Measurements from ENCODE around the gene TTLL9.

The TTLL9 gene

DNA sequence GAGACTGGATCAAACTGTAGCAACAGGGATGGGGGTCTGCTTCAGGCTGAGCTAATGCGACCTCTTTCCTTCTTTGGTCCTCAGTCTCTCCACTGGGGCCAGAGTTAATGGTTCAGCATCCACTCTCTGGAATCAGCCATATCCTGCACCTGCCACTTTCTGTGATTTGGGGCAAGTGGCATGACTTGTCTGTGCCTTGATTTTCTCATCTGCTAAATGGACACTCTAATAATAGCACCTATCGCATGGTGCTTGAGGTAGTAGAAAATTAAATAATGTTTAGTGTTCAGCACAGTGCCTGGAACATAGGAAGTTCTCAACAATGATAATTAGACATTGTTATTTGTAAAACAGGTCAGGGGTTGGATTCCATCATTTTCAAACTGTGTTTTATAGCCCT is 103.9 kb downstream of the TTLL9 start:
- DNase-seq (ENCODE audit: extremely low read depth in 1 of 2, low read depth in 1 of 2) = no peak

DNA sequence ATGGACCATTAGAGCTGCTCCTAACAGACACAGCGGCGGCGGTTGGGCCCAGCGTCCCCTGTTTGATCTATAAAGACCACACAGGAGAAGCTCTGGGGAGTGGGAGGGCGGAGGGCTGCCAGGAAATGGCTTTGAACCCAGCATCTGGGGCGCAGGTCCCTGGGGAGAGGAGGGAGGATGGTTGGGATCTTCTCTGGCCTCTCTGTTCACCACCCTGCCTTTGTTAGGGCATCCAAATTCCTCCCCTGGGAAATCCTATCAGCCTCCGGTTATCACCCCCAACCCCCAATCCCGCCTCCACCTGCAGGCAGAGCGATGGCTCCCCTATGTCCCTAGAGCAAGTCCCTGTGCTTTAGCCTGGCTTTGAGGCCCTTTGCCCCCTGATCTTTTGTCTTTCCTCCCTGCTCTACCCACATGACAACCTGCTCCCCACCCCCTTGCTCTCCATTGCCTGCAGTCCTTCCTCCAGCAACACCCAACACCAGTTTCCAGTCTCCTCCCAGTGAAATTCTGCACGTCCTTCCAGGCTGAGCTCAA is 104.6 kb downstream of the TTLL9 start:
- no peak for DNase-seq (ENCODE audit: extremely low read depth in 1 of 2, low read depth in 1 of 2)

DNA sequence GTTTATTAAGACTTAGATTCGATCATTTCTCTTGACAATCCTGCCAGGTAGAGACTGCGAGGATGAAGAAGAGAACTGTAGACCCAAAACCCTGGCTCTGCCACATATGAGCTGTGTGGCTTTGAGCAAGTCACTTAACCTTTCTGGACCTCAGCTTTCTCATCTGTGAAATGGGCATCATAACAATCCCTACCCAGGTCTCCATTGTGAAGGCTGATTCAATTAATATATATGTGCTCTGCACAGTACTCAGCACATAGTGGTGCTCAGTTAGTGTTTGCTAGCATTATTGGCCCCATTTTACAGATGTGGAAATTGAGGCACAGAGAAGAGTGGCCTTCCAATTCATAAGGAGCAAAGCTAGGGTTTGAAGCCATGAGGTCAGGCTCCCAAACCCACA is 105.4 kb downstream of the TTLL9 start:
- DNase-seq (ENCODE audit: extremely low read depth in 1 of 2, low read depth in 1 of 2) = no peak

DNA sequence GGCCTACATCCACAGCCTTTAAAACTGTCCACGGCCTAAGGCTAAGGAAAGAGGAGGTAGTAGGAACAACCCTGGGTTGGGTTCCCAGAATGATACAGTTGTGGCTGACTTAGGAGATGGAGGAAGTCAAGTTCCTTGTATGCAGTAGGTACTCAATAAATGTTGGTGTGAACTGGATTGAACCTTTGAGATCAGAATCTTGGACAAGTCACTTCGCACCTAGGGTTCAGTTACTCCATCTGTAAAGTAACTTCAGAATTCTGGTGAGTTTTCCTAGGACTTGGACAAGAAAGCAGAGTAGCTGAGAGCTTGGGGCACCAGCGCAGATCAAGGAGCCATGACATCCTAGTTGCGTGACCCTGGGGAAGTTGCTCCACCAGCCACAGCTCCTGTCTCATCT is 106.6 kb downstream of the TTLL9 start:
- no peak for DNase-seq (ENCODE audit: extremely low read depth in 1 of 2, low read depth in 1 of 2)

DNA sequence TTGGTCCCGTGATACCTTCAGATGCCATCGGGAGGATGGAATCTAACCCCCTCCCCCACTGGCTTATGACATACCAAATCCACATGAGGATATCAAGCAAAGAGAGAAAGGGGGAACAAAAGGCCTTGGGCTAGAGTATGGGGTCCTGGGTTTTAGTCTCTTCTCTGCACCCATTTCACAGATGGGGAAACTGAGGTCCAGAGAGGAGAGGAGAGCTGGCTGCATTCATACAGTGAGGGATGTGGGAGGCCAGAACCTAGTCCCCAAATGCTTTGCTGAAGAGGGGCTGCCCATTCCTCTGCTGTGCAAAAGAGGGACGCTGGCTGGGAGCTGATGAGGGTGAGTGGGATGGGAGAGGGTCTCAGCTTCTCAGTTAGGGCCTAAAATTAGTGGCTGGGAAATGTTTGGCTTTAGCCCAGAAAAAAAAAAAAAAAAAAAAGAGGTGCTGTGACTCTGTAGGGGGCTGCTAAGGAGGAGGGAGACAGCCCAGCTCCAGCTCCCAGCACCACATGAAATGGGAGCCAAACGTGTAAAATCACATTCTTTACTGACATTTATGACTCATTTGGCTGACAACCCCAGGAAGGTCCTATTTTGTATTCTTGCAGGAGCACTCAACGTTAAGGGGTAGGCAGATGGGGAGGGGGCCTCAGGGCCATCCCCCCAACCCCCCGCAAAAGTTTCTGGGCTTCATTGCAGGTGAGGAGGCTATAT is 109.4 kb downstream of the TTLL9 start:
- no peak for DNase-seq (ENCODE audit: extremely low read depth in 1 of 2, low read depth in 1 of 2)

DNA sequence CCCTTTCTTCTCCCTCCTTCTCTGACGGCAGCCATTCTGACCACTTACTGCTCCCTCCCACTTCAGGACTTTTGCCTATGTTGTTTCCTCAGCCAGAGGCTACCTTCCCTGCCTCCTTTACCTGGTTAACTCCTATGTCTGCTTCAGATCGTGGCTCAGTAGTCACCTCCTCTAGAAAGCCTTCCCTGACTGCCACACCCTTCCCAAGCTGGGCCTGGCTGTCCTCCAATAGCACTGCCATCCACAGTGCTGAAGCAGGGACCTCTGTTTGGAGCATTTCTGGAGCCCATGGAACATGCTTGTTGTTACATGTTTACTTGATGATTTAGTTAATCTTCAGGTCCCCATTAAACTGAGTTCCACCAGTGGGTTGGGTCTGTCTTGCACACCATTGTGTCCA is 111.3 kb downstream of the TTLL9 start:
- DNase-seq (ENCODE audit: extremely low read depth in 1 of 2, low read depth in 1 of 2) = no peak

DNA sequence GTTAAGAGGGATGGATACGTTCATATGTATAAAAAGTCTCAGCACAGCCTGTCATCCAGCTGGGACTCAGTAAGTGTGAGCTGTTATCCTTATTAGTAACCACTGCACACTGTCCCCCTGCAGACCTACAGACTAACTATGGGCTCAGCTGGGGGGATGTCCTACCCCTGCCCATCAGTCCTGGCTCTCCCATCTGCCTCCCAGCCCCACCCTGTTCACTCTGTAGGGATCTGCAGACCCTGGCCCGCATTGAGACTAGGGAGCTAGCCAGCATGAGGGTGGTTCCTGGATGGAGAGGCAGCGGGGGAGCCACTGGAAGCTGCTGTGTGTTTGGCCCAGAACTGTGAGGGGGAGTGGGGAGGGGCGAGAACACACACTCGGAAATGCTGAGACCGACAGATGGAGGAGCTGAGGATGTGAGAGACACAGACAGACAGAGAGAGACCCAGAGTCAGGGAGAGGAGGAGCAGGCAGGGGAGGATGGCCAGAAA is 114.6 kb downstream of the TTLL9 start:
- DNase-seq (ENCODE audit: extremely low read depth in 1 of 2, low read depth in 1 of 2) = no peak

DNA sequence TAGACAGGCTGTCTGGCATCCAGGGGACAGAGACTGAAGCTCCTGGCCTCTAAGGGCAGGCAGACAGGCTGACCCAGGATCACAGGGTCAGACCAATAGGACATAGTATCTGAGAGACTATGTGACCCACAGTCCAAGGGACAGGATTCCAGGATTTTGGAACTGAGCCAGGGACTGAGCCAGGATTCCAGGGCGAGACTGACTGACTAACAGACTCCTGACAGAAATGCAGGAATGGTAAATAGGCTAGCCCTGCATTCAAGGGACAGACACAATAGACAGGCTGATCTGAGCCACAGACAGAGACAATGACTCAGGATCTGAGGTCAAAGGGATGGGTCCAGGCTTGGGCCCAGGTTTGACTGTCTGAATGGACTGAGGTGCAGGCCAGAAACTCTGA is 117.3 kb downstream of the TTLL9 start:
- no peak for DNase-seq (ENCODE audit: extremely low read depth in 1 of 2, low read depth in 1 of 2)

DNA sequence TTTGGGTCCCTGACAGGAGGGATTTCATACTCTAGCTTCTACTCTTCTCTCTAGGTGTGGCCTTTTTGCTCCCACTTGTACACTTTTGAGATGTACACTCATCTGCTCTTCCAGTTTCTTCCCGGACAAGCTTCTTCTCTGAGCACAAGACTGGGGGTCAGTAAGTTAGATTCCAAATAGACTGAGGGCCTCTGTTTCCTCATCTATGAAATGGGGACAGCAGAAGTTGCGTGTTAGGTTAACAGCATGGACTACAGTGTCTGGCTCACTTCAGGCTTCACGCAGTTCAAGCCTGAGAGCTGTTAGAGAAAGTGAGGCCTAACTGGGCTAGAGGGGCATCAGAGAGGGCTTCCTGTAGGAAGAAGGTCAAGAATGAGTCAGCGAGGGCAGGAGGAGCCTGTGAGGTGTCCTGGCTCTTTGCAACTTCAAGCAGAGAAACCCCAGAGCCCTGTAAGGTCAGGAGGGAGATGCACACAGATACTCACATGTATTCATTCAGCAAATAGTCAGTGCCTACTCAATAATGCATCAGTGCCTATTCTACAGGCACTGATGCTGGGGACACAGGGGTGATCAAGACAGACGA is 118.1 kb downstream of the TTLL9 start:
- DNase-seq (ENCODE audit: extremely low read depth in 1 of 2, low read depth in 1 of 2) = no peak

DNA sequence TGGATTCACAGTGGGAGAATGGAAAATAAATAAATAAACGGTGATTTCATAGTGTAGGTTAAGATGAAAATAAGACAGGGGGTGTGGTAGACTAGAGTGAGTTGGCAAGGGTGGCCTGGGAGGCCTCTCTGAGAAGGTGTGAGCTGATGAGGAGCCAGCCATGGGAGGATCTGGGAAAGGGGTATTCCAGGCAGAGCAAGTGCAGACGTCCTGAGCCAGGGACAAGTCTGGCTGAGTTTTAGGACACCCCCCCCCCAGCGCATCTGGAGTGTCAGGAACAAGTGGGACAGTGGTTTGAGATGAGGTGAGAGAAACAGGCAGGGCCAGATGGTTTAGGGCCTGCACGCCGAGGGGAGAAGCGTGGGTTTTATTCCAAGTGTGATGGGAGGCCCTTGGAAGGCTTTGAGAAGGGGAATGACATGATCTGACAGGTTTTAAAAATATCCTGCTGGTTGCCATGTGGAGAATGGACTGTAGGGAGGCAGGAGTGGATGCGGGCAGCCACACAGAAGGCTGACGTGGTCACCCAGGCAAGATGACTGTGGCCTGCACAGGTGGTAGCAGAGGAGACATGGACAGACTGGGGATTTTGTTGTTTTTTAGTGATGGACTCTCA is 118.7 kb downstream of the TTLL9 start:
- no peak for DNase-seq (ENCODE audit: extremely low read depth in 1 of 2, low read depth in 1 of 2)

DNA sequence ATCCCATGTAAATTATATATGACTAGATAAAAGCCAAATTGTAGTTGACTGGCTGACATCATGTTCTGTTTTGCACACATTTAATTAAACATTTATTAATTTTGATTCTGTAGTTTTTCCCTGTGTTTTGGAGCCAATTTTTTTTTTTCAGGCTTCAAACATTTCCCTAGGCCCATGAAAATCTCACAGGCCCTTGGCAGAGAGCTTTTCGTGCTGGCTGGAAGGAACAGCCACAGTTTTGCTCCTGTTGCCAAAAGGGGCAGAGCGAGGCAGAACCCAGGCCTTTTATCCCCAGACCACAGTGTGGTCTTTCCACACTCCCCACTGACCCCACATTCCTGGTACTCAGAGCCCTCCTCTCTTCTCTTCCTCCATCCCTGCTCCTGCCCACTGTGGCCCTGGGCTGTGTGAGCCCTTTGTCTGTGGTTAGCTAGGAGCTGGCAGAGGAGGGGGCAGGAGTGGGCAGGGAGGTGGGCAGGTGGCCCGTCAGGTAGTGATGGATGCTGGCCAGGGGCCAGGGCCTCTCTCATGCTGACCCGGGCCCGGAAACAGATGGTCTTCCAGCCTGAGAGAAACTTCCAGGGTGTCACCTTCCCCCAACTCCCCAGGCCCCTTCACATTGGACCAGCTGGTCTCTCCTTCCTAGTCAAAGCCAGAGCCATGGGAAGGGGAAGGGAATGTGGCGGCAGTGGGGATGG is 120.4 kb downstream of the TTLL9 start:
- no peak for DNase-seq (ENCODE audit: extremely low read depth in 1 of 2, low read depth in 1 of 2)

DNA sequence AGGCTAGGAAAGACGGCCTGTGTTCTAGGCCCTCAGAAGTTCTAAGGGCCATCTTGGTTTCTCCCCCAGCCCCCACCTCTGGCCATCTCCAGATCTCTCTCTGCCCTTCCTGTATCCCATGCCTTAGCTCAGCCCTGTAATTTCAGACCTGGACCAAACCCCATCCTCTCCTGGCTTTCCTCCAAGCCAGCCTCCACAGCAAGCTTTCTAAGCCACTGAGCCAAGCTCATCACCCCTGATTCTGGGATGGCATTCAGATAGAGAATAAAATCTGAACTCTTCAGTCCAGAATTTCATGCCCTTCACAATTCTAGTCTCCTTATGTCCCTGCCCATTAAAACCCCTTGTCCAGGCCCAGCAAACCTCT is 120.9 kb downstream of the TTLL9 start:
- DNase-seq (ENCODE audit: extremely low read depth in 1 of 2, low read depth in 1 of 2) = no peak

DNA sequence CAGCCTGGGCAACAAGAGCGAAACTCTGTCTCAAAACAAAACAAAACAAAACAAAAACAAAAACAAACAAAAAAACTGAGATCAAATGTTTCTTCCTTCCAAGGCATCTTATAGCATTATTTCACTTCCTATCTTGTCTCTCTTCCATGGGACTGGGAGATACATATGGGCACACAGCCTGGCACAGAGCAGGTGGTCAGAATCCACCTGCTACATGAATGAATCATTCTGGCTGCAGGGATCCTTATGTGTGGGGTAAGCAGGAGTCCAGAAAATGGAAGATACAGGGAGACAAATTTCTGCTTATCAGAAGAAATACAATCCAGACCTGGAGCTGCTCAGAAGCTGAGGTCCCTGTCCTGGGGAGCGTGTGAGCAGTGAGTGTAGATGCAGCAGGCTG is 121.7 kb downstream of the TTLL9 start:
- no peak for DNase-seq (ENCODE audit: extremely low read depth in 1 of 2, low read depth in 1 of 2)
